PC-9 (cell line): ENCODE data around the gene CABCOCO1. TPM values are rescaled to one million over a fixed set of nuclear protein-coding genes. Genes with fewer than 3 reads are reported as not detected.
"Not testable (repeated sequence)": the region's sequence is repeated elsewhere in the genome, so short reads cannot be mapped to it uniquely, and the experiment has no call there.

Experiments used
- BruUV-seq: library from RNA; stranded (reverse); fragments of 400-500 nt; replicated peaks from 2 replicates; lab custom pipeline; 2021; lab: Mats Ljungman, UMichigan
- CTCF ChIA-PET: fragments of 300-600 bp; sonication (Branson Sonifier 250); formaldehyde crosslinking; loops from one replicate; lab custom pipeline; 2022; ENCODE audit warnings: antibody characterized with exemption; lab: Charles Lee
- POLR2A ChIA-PET: fragments of 300-600 bp; sonication (Branson Sonifier 250); formaldehyde crosslinking; loops from one replicate; lab custom pipeline; 2022; ENCODE audit warnings: antibody characterized with exemption; ENCODE audit not compliant: unreplicated experiment; lab: Charles Lee
- DNase-seq, 2 experiments: peaks; one replicate each; pipeline versions ENCODE4 v3.0.0 to v3.0.0-alpha.2; 2015 to 2022; ENCODE audit warnings: mixed read lengths in 1 of 2
- H2AFZ ChIP-seq: fragments of 200-600 bp; sonication (generic); 2 replicates; pipeline ENCODE4 v1.8.1; 2017; ENCODE audit warnings: antibody characterized with exemption
- H3F3A ChIP-seq: fragments of 200-600 bp; sonication (generic); 2 replicates; pipeline ENCODE4 v1.8.1; 2017; ENCODE audit warnings: antibody characterized with exemption, mild to moderate bottlenecking, low read depth; ENCODE audit not compliant: insufficient read depth
- H3K27ac ChIP-seq: fragments of 200-600 bp; sonication (generic); 2 replicates; pipeline ENCODE4 v1.6.1; 2016; ENCODE audit warnings: mixed run types
- H3K27me3 ChIP-seq: fragments of 200-600 bp; sonication (generic); 2 replicates; pipeline ENCODE4 v1.6.1; 2016; ENCODE audit warnings: low read depth, mixed run types; ENCODE audit not compliant: insufficient read depth
- H3K36me3 ChIP-seq: fragments of 200-600 bp; sonication (generic); 2 replicates; pipeline ENCODE4 v1.6.1; 2016; ENCODE audit warnings: low read depth, mixed run types
- H3K4me1 ChIP-seq: fragments of 200-600 bp; sonication (generic); replicated peaks from 2 replicates; pipeline ENCODE4 v1.6.1; 2016; ENCODE audit warnings: mixed run types; ENCODE audit not compliant: insufficient read depth
- H3K4me2 ChIP-seq: fragments of 200-600 bp; sonication (generic); 2 replicates; pipeline ENCODE4 v1.6.1; 2017; ENCODE audit warnings: mixed run types
- H3K4me3 ChIP-seq: fragments of 200-600 bp; sonication (generic); 2 replicates; pipeline ENCODE4 v1.6.1; 2016; ENCODE audit warnings: mixed run types
- H3K79me2 ChIP-seq: fragments of 200-600 bp; sonication (generic); 2 replicates; pipeline ENCODE4 v1.6.1; 2017; ENCODE audit warnings: low read depth, mixed run types
- H3K9me2 ChIP-seq: fragments of 200-600 bp; sonication (generic); 2 replicates; pipeline ENCODE4 v1.8.1; 2017; ENCODE audit warnings: mild to moderate bottlenecking; ENCODE audit not compliant: insufficient read depth
- H3K9me3 ChIP-seq: fragments of 200-600 bp; sonication (generic); 2 replicates; pipeline ENCODE4 v1.8.1; 2016; ENCODE audit warnings: low read depth; ENCODE audit not compliant: insufficient read depth
- H4K20me1 ChIP-seq: fragments of 200-600 bp; sonication (generic); 2 replicates; pipeline ENCODE4 v1.8.1; 2017; ENCODE audit not compliant: insufficient read depth
- EZH2 ChIP-seq: fragments of 200-600 bp; sonication (generic); IDR thresholded peaks from 2 replicates; pipeline ENCODE4 v1.8.0; 2017; ENCODE audit warnings: antibody characterized with exemption, low read depth
- intact Hi-C: fragments of 100-400 bp; cut with micrococcal nuclease; formaldehyde crosslinking; loops from one replicate; pipeline ENCODE4 v1.10.0; 2022; ENCODE audit not compliant: unreplicated experiment
- total RNA-seq: library from RNA; stranded (reverse); gene quantifications from 2 replicates; pipeline ENCODE4 v1.2.3, GENCODE V29; 2021
- TF ChIP-seq, protein P1 (sequence below): fragments of 200-600 bp; sonication (generic); conservative IDR thresholded peaks from 2 replicates; pipeline ENCODE4 v1.6.1; 2017; ENCODE audit warnings: mixed run types, antibody characterized with exemption, mild to moderate bottlenecking, moderate library complexity

The CABCOCO1 gene
- total RNA-seq, 1 experiment from 2014 or later: not detected

- POLR2A ChIA-PET: interaction anchor here (0.7 kb wide), 1 partner anchor 595 kb away, joined by 13 read pairs; no protein-coding TSS in a partner anchor
- H4K20me1 ChIP-seq: no peaks in the 10 kb centered on the region
Measured at GRCh38 chr10:61684894-61685507, 22.3 kb downstream of the CABCOCO1 start.

DNA sequence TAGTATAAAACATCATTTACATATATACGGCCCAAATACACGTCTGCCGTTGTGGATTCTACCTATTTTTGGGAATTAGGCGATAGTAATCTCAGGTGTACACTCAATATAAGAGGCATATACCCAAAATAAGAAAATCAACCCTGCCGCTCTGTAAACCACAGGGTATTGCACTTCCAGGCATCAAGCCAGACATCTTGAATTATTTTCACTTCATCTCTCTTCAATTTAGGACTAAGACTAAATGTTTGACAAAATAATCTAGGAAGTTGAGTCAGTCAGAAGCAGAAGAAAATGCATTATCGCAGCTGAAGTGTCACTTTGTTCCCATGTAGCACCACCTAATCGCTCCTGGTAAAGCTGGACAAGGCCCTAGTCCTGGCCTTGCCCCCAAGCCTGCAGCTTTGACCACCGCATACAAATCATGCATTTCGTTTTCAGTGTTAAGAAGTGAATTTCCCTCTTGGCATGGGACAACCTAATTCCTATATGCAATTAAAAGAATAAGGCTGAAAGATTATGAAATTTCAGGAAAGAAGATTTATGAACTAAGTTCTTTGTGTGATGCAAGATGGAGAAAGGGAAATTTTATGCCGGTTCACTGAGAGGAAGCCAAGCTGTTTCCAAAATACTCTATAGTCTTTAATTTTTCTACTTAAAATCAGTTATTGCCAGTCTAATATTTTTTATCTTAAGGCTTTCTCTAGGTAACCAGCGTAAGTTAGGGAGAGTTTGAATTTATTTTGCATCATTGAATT is 26.0 kb downstream of the CABCOCO1 start:
- Histone ChIP-seq H3K4me1 (no peaks in the 10 kb centered on the region), H3K4me2 (no peak overlapping the region), H3K27ac (no peak overlapping the region), H3F3A (no peaks in the 10 kb centered on the region), H3K27me3 (no peaks in the 10 kb centered on the region), H3K4me3 (no peak overlapping the region), H4K20me1 (no peaks in the 10 kb centered on the region), H3K9me3 (no peaks in the 10 kb centered on the region), H3K79me2 (no peaks in the 10 kb centered on the region), H2AFZ (no peak overlapping the region), H3K9me2 (no peaks in the 10 kb centered on the region), H3K36me3 (no peaks in the 10 kb centered on the region)
- no peak for DNase-seq
- TF ChIP-seq EZH2: no peak
- TF ChIP-seq, protein P1, sequence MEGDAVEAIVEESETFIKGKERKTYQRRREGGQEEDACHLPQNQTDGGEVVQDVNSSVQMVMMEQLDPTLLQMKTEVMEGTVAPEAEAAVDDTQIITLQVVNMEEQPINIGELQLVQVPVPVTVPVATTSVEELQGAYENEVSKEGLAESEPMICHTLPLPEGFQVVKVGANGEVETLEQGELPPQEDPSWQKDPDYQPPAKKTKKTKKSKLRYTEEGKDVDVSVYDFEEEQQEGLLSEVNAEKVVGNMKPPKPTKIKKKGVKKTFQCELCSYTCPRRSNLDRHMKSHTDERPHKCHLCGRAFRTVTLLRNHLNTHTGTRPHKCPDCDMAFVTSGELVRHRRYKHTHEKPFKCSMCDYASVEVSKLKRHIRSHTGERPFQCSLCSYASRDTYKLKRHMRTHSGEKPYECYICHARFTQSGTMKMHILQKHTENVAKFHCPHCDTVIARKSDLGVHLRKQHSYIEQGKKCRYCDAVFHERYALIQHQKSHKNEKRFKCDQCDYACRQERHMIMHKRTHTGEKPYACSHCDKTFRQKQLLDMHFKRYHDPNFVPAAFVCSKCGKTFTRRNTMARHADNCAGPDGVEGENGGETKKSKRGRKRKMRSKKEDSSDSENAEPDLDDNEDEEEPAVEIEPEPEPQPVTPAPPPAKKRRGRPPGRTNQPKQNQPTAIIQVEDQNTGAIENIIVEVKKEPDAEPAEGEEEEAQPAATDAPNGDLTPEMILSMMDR: no peak
- intact Hi-C loops: no loop called here
- CTCF ChIA-PET: no interaction called here
- BruUV-seq: no TSS peak
- POLR2A ChIA-PET: interaction anchor here (0.6 kb wide), 1 partner anchor 69 kb away, joined by 3 read pairs; no protein-coding TSS in a partner anchor

More at GRCh38 chr10:61684894-61685507, 22.3 kb downstream of the CABCOCO1 start:
- Histone ChIP-seq H3K27ac (no peak overlapping the region), H3K9me3 (no peaks in the 10 kb centered on the region), H3F3A (no peaks in the 10 kb centered on the region), H3K79me2 (no peaks in the 10 kb centered on the region), H3K27me3 (no peaks in the 10 kb centered on the region), H3K4me1 (no peaks in the 10 kb centered on the region), H3K36me3 (no peaks in the 10 kb centered on the region), H3K4me3 (no peak overlapping the region), H3K4me2 (no peak overlapping the region), H2AFZ (no peak overlapping the region), H3K9me2 (no peaks in the 10 kb centered on the region)
- no TSS peak for BruUV-seq
- CTCF ChIA-PET: no interaction called here
- TF ChIP-seq, protein P1: no peak
- no peak for TF ChIP-seq EZH2
- intact Hi-C loops: no loop called here
- DNase-seq: no peak

GRCh38 chr10:61691667-61692066 is 28.9 kb downstream of the CABCOCO1 start:
- H3K4me1 ChIP-seq, H3K36me3 ChIP-seq, H3K27ac ChIP-seq, H2AFZ ChIP-seq, DNase-seq, BruUV-seq, H3K9me2 ChIP-seq, intact Hi-C loops, POLR2A ChIA-PET, H3F3A ChIP-seq, H3K4me3 ChIP-seq, H3K79me2 ChIP-seq, H3K4me2 ChIP-seq, H3K9me3 ChIP-seq, H3K27me3 ChIP-seq, H4K20me1 ChIP-seq: not testable (repeated sequence)
- CTCF ChIA-PET: interaction anchor here (0.7 kb wide), 1 partner anchor 194 kb away, joined by 3 read pairs; no protein-coding TSS in a partner anchor
